HG02970 (cell line): Measurements from ENCODE around the gene SIM2.

Source experiments
- ATAC-seq: cut with Tn5 transposase; IDR thresholded peaks from one replicate; pipeline ENCODE4 v1.9.1; 2021; ENCODE audit warnings: mild to moderate bottlenecking, moderate library complexity, moderate number of reproducible peaks; ENCODE audit not compliant: unreplicated experiment, low FRiP score

The SIM2 gene

DNA sequence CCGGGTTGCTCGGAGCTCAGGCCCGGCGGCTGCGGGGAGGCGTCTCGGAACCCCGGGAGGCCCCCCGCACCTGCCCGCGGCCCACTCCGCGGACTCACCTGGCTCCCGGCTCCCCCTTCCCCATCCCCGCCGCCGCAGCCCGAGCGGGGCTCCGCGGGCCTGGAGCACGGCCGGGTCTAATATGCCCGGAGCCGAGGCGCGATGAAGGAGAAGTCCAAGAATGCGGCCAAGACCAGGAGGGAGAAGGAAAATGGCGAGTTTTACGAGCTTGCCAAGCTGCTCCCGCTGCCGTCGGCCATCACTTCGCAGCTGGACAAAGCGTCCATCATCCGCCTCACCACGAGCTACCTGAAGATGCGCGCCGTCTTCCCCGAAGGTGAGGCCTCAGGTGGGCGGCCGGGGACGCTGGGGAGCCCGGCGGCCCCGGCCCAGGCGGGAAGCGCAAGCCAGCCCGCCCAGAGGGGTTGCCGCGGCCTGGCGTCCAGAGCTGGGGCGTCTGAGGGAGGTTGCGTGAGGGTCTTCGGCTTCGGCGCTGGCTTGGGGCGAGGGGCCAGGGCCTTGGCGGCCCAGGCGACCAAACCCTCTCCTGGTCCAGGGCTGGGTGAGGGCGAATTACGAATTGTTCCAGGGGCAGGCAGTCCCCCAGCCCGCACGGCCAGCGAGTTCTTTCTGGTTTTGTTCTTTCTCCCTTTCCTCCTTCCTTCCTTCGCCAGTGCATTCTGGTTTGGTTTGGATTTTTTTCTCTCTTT, 805 bp downstream of the SIM2 start:
- no peak for ATAC-seq

DNA sequence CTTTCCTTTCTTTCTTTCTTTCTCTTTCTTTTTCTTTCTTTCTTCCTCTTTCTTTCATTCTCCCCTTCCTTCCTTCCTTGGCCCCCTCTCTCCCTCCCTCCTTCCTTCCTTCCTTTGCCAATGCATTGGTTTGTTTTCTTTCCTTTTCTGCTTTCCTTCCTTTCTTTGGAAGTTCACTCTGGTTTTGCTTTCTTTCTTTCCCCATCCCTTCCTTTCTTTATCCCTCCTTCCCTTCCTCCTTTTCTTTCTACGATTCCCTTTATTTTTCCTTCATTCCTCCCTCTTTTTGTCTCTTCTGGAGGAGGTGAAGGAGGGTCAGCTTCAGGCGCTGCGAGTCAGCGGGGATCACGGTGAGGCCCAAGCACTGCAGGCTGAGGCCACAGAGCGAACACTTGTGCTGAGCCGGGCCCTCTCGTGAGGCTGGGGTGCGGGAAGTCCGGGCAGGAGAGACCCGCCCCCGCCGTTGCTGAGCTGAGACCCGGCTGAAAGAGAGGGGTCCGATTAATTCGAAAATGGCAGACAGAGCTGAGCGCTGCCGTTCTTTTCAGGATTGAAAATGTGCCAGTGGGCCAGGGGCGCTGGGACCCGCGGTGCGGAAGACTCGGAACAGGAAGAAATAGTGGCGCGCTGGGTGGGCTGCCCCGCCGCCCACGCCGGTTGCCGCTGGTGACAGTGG, 1.5 kb downstream of the SIM2 start:
- no peak for ATAC-seq

DNA sequence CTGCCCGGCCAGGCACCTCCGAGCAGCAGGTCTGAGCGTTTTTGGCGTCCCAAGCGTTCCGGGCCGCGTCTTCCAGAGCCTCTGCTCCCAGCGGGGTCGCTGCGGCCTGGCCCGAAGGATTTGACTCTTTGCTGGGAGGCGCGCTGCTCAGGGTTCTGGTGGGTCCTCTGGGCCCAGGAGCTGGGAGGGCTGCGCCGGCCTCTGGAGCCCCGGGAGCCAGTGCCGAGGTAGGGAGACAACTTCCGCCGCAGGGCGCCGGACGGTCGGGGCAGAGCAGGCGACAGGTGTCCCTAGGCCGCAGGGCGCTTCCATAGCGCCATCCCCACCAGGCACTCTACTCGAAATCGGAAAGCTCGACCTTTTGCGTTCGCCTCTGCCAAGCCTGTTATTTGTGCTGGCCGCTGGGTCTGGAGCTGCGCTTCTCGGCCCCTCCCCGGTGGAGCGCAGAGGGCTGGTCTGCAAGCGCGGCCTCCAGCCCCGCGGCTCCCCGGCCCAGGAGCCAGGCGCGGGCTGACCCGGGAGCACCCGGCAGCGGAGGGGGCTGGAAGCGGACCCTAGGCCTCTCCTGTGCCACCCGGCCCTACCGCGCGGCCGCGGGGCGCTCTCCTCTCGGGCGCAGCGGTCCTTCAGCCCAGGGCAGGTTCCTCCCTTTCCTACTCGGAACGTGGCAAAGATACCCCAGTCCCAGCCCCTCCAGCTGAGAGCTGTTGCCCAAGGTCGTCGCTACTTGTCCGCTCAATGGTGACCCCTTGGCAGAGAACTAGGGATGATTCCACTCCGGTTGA, 2.2 kb downstream of the SIM2 start:
- ATAC-seq, result no peak

DNA sequence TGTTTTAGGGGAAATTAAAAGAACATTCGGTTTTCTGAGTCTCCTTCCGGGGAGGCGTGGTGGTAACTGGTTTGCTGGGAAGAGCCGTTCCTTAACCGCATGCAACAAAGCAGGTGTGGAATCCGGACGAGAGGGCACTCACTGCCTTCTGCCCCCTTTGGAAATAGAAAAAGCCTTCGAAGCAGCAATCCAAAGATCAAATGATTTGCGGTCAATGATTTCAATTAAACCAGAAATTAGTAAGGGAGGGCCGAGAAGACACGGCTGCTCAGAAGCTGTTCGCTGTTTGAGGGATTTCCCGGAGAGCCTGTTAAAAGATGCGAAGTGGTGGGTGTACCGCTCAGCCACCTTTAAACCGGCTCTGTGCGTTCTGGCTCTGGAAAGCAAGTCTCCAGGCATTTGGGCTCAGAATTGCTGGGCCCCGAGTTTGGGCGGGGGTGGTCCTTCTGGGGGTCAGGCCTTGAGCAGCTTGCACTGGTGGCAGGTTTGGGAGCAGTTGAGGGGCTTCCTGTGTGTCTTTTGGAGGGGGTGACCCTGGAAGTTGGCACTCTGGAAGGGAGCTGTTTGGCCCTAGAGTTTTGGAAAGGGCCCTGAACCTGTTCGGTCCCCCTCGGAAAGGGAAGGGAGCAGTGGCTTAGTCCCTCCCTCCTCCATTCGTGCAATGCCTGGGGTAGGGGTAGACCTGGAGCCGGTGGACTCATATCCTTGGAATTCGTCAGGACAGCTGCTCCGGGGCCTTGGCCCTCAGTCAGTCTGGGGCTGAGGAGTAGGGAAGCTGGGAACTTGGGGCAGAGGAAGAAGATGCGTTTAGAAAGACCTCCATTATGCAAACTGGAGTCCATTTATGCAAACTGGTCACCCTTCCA, 3.1 kb downstream of the SIM2 start:
- ATAC-seq, result no peak

DNA sequence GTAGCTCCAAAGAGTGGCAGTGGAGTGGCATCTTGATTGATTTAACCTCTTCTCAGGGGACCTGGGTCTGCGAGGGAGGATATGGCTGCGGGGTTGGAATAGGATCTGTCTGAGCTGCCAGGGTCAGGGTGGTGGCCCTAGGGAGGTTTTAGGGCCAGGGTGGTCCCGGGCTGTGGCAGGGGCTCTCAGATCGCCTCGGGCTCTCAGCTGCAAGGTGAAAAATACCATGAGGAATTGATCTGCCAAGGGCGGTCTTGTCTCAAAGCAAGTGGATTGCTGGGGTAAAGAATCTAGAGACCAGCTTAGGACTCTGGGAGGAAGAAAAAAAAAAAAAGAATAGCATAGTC, 3.7 kb downstream of the SIM2 start:
- no peak for ATAC-seq

DNA sequence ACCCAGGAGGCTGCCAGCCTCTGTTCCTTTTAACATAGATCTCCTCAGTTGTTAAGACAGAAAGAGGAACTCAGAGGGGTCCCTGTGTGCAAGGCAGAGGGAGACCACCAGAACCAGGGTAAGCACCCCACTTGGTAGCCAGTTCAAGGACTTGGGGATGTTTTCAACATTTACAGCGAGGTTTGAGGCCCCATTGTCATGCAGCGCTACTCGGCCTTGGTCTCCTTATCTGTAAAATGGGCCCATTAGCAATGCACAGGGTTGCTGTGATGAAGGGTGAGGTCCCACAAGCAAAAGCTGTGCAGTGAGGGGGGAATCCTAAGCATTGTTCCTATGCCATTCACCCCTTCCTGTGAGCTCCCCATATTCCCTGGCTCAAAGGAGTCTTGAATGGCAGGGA, 4.2 kb downstream of the SIM2 start:
- ATAC-seq, result no peak

DNA sequence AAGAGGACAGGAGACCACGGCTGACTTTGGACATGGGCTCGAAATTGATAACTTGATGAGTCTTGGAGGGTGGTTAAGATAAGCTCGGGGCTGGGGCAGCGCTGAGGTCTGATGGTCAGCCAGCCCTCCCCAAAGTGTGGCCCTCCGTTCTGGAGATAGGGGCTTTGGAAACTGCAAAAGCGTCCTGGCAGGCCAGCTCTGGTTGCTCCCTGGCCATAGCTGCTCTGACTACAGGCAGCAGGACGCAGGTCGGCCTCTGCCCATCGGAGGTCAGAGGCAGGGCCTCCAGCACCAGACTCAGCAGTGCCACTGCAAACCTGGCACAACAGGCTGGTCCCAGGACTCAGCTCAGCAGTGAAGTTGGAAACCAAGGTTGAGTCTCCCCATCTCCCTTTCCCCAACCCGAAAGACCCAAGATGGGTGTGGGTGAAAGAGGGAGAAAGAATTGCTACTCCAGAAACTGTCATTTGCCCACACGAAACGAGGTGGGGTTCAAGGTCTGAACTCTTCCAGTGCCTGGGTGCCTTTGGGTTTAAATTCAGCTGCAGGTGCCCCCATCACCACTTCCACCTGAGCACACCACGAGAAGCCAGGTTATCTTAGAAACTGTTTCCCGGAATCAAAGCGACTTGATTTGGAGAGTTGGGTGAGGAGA, 4.8 kb downstream of the SIM2 start:
- ATAC-seq, result no peak

DNA sequence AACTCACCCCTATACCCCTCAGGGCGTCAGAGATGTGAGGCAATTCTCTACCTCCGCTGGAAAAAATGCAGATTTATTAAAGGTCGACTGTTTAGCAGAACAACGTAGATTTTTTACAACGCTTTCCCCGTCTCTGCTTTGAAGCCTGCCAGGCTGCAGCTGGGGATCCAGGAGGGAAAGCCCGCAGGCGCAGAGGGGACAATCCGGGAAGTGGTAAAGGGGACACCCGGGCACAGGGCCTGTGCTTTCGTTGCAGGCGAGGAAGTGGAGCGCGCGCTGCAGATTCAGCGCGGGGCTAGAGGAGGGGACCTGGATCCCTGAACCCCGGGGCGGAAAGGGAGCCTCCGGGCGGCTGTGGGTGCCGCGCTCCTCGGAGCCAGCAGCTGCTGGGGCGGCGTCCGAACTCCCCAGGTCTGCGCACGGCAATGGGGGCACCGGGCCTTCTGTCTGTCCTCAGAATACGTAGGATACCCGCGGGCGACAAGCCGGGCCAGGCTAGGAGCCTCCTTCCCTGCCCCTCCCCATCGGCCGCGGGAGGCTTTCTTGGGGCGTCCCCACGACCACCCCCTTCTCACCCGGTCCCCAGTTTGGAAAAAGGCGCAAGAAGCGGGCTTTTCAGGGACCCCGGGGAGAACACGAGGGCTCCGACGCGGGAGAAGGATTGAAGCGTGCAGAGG, 5.5 kb downstream of the SIM2 start:
- ATAC-seq, result no peak

DNA sequence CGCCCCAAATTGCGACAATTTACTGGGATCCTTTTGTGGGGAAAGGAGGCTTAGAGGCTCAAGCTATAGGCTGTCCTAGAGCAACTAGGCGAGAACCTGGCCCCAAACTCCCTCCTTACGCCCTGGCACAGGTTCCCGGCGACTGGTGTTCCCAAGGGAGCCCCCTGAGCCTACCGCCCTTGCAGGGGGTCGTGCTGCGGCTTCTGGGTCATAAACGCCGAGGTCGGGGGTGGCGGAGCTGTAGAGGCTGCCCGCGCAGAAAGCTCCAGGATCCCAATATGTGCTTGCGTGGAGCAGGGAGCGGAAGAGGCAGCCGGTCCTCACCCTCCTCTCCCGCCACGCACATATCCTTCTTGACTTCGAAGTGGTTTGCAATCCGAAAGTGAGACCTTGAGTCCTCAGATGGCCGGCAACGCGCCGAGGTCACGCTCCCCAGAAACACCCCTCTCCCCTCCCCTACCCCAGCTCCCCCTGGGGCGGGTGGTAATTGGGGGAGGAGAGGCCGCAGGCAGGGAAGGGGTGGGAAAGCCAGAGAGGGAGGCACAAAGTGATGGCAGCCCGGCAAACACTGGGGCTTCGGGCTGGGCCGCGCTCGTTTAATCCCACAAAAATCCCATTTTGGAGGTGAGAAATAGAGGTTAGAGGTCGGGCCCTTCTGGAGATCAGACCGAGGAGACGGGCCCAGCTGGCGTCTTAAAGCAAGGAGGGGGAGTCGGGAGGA, 6.2 kb downstream of the SIM2 start:
- ATAC-seq, result no peak

DNA sequence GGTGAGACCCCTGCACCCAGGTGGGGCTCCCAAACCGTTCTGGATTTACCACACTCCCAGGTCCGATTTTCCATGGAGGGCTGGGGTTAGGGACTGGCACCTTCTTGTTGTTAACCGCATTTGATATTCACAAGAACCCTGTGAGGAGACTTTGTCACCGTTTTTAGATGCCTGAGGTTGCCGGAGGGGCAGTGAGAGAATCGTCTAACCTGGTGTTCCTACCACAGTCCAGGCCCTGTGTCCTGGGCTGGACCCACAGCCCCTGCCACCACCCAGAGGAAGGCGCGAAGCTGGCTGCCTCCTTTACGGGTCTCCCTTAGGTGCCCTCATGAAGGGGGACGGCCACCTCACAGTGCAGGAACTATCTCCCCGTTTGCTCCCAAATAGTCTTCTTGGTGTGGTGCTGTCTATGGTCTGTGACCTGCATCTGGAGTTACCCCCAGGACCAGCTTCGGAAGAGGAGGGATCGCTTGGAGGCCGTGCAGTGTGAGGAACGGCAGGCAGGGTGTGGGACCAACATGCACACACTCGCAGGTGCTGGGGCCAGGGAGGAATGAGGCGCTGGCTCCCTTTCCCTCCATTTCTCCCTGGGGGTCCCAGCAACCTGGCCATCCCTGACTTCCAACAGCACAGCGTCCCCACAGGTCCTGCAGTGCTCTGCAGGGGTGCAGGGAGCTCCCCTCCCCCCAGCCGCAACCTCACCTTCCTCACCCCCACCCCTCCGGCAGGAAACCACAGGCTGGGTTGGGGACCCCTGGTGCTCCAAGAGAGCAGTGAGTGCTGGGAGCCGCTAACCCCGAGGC, 7.0 kb downstream of the SIM2 start:
- no peak for ATAC-seq

DNA sequence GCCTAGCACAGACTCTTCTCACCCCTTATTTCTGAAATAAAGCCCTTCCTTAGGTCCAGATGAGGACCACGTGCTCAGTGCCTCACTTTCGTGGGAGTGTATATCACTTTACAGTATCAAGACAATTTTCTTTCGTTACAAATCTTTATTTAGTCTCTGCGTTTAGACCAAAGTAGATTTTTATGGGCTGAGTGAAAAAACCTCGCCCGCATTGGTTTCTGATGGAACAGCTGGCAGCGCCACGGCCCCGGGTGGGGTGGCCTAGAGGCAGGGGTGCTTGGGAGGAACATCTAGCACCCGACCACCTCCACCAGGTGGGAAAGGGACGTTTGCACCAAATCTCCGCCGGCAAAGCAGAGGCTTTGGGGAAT, 7.6 kb downstream of the SIM2 start:
- ATAC-seq, result no peak

DNA sequence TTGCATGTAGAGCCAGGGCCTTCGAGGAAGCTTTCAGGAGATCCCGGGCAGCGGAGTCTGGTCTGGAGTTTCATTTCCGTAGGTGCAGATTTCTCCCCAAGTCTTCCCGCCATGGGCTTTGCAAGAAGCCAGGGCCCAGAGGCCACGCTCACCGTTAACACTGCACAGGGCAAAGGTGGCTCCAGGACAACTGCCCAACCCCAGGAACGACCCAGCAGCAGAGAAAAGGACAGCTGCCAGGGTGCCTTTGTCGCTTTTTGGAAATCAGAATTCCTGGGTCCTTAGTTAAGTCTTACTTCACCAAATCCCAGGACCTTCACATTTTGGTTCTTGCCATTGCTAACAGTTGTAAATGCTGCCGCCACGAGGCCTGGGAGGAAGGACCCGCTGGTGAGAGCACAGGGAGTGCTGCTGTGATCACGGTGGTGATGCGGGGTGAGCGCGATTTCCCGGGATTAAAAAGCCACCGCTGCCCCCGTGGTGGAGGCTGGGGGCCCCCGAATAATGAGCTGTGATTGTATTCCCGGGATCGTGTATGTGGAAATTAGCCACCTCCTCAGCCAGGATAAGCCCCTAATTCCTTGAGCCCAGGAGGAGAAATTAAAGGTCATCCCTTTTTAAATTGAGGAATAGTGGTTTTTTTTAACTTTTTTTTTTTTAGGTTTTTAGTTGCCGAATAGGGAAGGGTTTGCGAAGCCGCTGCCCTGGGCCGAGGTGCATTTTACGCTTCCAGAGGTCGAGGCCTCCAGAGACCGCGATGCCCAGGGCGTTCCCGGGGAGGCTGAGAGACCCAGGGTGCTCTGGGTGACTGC, 8.2 kb downstream of the SIM2 start:
- no peak for ATAC-seq

DNA sequence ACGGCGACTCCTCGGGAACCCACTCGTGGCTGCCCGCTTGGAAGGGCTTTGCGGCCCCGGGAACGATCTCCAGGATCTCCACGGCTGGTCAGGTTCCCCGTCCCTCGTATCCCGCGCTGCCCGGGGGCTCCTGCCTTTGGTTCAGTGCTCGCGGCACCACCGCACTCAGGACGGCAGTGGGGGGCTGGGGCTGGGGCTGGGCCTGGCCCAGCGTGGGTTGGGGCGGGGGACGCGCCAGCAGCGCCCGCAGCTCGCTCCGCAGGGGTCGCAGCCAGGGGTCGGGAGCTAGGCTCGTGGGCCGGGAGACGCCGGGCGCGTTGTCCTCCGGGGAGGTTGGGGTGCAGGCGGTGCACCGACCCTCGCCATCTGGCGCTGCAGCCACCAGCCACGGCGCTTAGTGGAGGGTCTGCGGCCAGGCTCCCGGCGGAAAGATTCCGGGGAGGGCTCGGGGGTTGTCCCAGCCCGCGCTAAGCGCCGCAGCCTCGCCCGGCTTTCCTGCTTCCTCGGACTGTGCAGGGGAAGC, 8.9 kb downstream of the SIM2 start:
- ATAC-seq, result no peak

DNA sequence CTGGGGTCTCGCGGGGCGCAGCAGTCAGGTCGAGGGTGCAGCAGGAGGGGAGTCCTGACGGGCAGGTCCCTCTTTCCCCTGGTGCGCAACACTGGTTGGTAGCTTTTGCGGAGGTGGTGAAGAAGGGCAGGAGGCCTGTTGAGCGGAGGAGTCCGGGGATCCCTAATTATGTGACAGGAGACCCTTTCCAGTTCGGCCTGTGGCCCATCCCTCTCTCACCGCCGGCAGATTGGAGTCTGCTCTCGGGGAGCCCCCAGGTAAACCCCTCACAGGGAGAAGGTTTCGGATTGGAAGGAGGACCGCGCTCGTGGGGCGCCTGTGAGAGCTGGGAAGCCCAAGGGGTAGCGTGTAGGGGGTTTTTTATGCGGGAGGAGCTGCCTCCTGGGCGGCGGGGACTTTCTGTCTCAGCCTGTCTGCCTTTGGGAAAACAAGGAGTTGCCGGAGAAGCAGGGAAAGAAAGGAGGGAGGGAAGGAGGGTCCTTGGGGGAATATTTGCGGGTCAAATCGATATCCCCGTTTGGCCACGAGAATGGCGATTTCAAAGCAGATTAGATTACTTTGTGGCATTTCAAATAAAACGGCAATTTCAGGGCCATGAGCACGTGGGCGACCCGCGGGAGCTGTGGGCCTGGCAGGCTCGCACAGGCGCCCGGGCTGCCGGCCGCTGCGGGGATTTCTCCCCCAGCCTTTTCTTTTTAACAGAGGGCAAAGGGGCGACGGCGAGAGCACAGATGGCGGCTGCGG, 9.5 kb downstream of the SIM2 start:
- no peak for ATAC-seq

DNA sequence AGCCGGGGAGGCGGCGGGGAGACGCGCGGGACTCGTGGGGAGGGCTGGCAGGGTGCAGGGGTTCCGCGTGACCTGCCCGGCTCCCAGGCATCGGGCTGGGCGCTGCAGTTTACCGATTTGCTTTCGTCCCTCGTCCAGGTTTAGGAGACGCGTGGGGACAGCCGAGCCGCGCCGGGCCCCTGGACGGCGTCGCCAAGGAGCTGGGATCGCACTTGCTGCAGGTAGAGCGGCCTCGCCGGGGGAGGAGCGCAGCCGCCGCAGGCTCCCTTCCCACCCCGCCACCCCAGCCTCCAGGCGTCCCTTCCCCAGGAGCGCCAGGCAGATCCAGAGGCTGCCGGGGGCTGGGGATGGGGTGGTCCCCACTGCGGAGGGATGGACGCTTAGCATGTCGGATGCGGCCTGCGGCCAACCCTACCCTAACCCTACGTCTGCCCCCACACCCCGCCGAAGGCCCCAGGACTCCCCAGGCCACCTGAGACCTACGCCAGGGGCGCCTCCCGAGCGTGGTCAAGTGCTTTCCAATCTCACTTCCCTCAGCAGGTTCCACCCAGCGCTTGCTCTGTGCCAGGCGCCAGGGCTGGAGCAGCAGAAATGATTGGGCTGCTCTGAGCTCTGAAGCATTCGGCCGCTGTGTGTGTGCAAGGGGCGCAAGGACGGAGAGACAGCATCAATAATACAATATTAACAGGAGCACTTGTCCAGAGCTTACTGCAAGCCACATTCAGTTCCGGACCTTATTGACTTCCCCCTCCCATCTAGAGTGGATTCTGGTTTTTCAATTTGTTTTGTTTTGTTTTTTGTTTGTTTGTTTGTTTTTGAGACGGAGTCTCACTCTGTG, 10.3 kb downstream of the SIM2 start:
- no peak for ATAC-seq
